GM13977 (cell line): ENCODE data around the gene USP8.
"Not testable (repeated sequence)": the region's sequence is repeated elsewhere in the genome, so short reads cannot be mapped to it uniquely, and the experiment has no call there.

Experiments used
- DNase-seq: peaks from one replicate; pipeline ENCODE4 v3.0.0; 2012; ENCODE audit warnings: low spot score
- in situ Hi-C: fragments of 300-500 bp; cut with MboI; formaldehyde crosslinking; loops from one replicate; pipeline ENCODE4 v1.12.0; 2022; ENCODE audit warnings: low sequenced_read_pairs, low pct_unique_long_range_greater_than_20kb, mixed read lengths, inconsistent platforms; ENCODE audit not compliant: unreplicated experiment
- TF ChIP-seq, protein P1 (sequence below): IDR thresholded peaks from 2 replicates; pipeline ENCODE4 v1.5.1; 2012; ENCODE audit warnings: mild to moderate bottlenecking, control low read depth; ENCODE audit not compliant: insufficient read depth; ENCODE audit errors: extremely low read depth, missing control alignments

The USP8 gene

GRCh38 chr15:50484781-50485180, 60.6 kb downstream of the USP8 start:
- DNase-seq: no peak
- TF ChIP-seq, protein P1, sequence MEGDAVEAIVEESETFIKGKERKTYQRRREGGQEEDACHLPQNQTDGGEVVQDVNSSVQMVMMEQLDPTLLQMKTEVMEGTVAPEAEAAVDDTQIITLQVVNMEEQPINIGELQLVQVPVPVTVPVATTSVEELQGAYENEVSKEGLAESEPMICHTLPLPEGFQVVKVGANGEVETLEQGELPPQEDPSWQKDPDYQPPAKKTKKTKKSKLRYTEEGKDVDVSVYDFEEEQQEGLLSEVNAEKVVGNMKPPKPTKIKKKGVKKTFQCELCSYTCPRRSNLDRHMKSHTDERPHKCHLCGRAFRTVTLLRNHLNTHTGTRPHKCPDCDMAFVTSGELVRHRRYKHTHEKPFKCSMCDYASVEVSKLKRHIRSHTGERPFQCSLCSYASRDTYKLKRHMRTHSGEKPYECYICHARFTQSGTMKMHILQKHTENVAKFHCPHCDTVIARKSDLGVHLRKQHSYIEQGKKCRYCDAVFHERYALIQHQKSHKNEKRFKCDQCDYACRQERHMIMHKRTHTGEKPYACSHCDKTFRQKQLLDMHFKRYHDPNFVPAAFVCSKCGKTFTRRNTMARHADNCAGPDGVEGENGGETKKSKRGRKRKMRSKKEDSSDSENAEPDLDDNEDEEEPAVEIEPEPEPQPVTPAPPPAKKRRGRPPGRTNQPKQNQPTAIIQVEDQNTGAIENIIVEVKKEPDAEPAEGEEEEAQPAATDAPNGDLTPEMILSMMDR: no peak
- in situ Hi-C loops: no loop called here

DNA sequence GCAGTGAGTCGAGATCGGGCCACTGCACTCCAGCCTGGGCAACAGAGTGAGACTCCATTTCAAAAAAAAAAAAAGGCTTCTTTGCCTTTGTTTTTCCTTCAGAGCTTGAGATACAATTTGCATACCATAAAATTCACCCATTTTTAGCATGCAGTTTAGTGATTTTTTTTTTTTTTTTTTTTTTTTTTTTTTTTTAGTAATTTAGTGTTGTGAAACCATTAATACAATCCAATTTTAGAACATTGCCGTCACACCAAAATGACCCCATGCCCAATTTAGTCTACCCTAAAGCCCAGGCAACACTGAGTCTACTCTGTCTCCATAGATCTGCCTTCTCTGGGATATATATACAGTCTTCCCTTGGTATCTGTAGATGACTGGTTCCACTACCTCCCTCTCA, 61.2 kb downstream of the USP8 start:
- TF ChIP-seq, protein P1: no peak
- no peak for DNase-seq
- in situ Hi-C loops: no loop called here

DNA sequence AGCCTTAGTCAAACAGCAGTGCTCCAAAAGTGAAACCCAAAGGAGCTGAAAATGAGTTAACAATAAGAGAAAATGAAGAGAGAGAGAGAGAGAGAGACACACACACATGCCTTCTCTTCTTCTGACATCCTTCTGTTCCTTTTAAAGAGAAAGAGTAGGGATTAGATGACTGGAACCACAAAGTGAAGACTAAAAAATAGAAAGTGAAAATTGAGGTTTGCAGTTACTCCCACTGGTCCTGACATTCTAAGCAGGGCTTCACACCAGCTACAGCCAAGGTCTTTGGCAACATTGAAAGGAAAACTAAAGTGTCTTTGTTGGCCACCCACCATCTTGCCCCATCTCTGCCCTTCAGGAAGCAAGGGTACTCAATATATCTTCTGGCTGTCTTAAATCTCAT, 63.1 kb downstream of the USP8 start:
- TF ChIP-seq, protein P1: no peak
- in situ Hi-C loops: no loop called here

GRCh38 chr15:50493625-50494024, 69.4 kb downstream of the USP8 start:
- TF ChIP-seq, protein P1: no peak
- no peak for DNase-seq
- in situ Hi-C loops: no loop called here

More for the DNA sequence above, 63.1 kb downstream of the USP8 start:
- DNase-seq: no peak

DNA sequence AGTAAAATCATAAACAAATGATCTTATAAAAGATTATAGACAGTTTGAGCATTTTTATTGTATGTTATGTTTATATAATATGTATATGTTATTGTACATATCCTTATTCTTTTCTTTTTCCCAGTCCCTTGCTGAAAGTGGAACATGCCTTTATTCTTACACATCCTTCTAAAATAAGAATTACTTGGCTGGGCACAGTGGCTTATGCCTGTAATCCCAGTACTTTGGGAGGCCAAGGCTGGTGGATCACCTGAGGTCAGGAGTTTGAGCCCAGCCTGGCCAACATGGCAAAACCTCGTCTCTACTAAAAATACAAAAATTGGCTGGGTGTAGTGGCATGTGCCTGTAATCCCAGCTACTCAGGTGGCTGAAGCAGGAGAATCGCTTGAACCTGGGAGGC, 70.3 kb downstream of the USP8 start:
- in situ Hi-C loops, DNase-seq: not testable (repeated sequence)

- TF ChIP-seq, protein P1: no peak
- in situ Hi-C loops: no loop called here
- no peak for DNase-seq
Measured at GRCh38 chr15:50496692-50497091, 72.5 kb downstream of the USP8 start.

DNA sequence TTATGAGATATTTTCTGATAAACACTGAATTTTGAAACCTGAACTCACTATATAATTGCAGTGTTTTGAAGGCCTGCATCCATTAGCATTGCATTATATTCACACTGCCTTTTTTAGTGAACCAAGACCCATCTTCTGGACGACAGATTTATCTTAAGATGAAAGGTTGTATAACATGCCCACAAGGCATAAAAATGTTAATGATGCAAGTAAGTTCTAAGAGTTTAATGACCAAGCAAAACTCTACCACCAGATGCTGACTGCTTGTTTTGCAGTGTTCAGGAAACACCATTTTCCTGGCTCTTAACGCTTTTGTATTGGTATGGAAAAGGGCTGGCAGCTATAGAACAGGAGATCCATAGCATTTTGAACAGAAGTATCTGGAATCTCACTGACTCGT, 76.1 kb downstream of the USP8 start:
- in situ Hi-C loops: no loop called here
- no peak for DNase-seq
- TF ChIP-seq, protein P1: no peak
